ENCODE data around the gene TPRG1.

GRCh38 chr3:189143771-189144170, 28.0 kb upstream of the TPRG1 start:
- TF ChIP-seq CTCF (conservative IDR thresholded peaks at IDR 0.05 in 1 of 2, IDR thresholded peaks at IDR 0.05 in 1 of 2; ENCODE audit: low read depth in 1 of 2, low read length in 2 of 2), result no peak
- TF ChIP-seq EZH2 (IDR thresholded peaks at IDR 0.05; ENCODE audit: low read length, missing control alignments), result no peak

All from fibroblast of lung (primary cell).